AG09309 (cell line): Measurements from ENCODE around the gene MAP2K3.

ENCODE experiments used
- DNase-seq: peaks from one replicate; pipeline ENCODE4 v3.0.0-alpha.2; 2010; ENCODE audit warnings: low read depth
- H3K4me3 ChIP-seq: 2 replicates; pipeline ENCODE4 v1.5.1; 2011; ENCODE audit warnings: mild to moderate bottlenecking, low read depth, low read length, moderate library complexity; ENCODE audit not compliant: control insufficient read depth
- CTCF ChIP-seq: IDR thresholded peaks from 2 replicates; pipeline ENCODE4 v1.5.1; 2011; ENCODE audit warnings: mild to moderate bottlenecking, low read depth, low read length, inconsistent platforms; ENCODE audit not compliant: insufficient read depth, control insufficient read depth; ENCODE audit errors: missing control alignments

Gene MAP2K3

DNA sequence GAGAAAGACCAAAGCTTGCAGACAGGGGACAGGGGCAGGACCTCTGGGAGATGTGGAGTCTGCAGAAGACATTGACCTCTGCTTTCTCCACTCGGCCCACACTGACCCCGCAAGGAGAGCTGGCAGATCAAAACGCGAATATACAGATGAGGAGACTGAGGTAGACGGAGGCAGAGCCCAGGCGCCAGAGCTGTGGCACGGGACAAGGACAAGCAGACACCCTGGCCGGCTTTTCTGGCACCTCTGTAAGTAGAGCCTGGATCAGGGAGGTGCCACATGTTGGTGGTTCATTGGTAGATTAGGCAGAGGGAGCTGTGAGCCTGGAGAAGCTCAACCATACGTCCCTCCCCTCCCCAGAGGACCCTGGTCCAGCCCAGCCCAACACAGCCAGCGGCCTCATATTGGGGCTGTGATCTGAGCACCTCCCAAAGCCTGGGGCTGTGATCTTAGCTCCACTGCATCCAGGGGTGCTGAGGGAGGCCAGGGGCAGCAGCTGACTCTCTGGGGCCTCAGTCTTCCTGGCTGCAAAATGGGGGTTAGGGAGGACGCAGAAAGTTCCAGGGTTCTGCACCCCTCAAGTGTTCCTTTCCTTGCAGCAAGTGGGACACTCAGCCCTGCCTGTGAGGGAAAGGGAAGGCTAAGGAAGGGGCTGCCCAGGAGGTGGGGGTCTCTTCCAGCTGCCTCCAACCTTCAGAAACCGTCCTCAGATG lies 35.3 kb upstream of the MAP2K3 start:
- no peak for TF ChIP-seq CTCF
- DNase-seq: no peak

GRCh38 chr17:21249920-21250703 lies 34.4 kb upstream of the MAP2K3 start:
- no peak for TF ChIP-seq CTCF
- DNase-seq: no peak
- H3K4me3 ChIP-seq: no peak overlapping the region

More for the DNA sequence above, 35.3 kb upstream of the MAP2K3 start:
- no peak overlapping the region for H3K4me3 ChIP-seq

- TF ChIP-seq CTCF: no peak
- DNase-seq: no peak
- no peak overlapping the region for H3K4me3 ChIP-seq
These were observed 33.7 kb upstream of the MAP2K3 start for GRCh38 chr17:21250854-21251253.

- DNase-seq: no peak
- no peak for TF ChIP-seq CTCF
- H3K4me3 ChIP-seq: no peak overlapping the region
These were observed 33.0 kb upstream of the MAP2K3 start for GRCh38 chr17:21251337-21252010.

- no peak for DNase-seq
- H3K4me3 ChIP-seq: peak overlapping the region; percentile 61
- TF ChIP-seq CTCF: no peak
These were observed 32.2 kb upstream of the MAP2K3 start for GRCh38 chr17:21252289-21252795.

GRCh38 chr17:21252796-21253645 lies 31.5 kb upstream of the MAP2K3 start, which contains the start of gene NATD1:
TSS of gene NATD1 (minus strand) at chr17:21253410. CDS start at chr17:21253264, 146 bp downstream.
- no peak for DNase-seq
- no peak for TF ChIP-seq CTCF
- H3K4me3 ChIP-seq: peak within 1 kb of the TSS; percentile 61
